Upper lobe of left lung (tissue), 4 donors: Measurements from ENCODE around the gene ARHGEF17.

Experiments used
- CTCF ChIP-seq, 6 experiments: fragments of 450-650 bp in 4 of 6; fragments of 200-600 bp in 2 of 6; sonication (generic) in 2 of 6; IDR thresholded peaks; one replicate each; pipeline ENCODE4 v1.5.1; 2016 to 2019; ENCODE audit warnings: antibody characterized with exemption in 6 of 6
- EP300 ChIP-seq, 4 donors: sonication (generic); formaldehyde crosslinking; IDR thresholded peaks; one replicate each; pipeline ENCODE4 v1.5.1; 2017; ENCODE audit warnings: antibody characterized with exemption in 4 of 4, control low read depth in 2 of 4
- POLR2A ChIP-seq, 4 donors: fragments of 450-650 bp; IDR thresholded peaks; one replicate each; pipeline ENCODE4 v1.5.1; 2016 to 2017; ENCODE audit warnings: antibody characterized with exemption in 4 of 4, mild to moderate bottlenecking in 2 of 4
- POLR2AphosphoS5 ChIP-seq, 2 donors: sonication (generic); formaldehyde crosslinking; IDR thresholded peaks; one replicate each; pipeline ENCODE4 v1.5.1; 2017; ENCODE audit warnings: antibody characterized with exemption in 2 of 2

DNA sequence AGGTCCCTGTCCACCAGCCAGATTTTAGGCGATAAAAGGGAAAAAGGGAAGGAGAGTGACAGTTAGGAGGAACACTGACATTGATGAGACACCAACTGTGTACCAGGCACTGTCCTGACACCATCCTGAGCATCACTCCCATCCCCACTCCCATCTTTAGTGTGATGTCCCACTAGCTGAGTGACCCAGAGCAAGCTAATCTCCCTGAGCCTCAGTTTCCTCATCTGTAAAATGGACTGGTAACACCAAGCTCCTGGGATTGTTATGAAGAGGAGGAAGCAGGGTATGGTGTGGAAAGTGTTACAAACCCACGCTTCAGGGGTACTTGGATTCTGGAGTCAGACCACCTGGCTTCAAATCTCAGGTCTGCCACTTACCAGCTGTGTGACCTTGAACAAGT, 44.4 kb upstream of the ARHGEF17 start:
- TF ChIP-seq EP300 (IDR thresholded peaks at IDR 0.05) (no peak), CTCF (IDR thresholded peaks at IDR 0.05) (no peak), POLR2A (IDR thresholded peaks at IDR 0.05) (no peak), POLR2AphosphoS5 (IDR thresholded peaks at IDR 0.05) (no peak)
